NCI-H1694 (cell line): ENCODE results near the gene RNF214.

ENCODE experiments used
- DNase-seq: peaks from one replicate; lab custom pipeline; 2025; lab: John Stamatoyannopoulos, UW

The RNF214 gene

GRCh38 chr11:117282956-117283355, 50.5 kb downstream of the RNF214 start:
- no peak for DNase-seq

- DNase-seq: no peak
Observed at GRCh38 chr11:117284053-117284452, 51.6 kb downstream of the RNF214 start.

- no peak for DNase-seq
Observed at GRCh38 chr11:117286588-117286987, 54.1 kb downstream of the RNF214 start.

GRCh38 chr11:117287668-117288067, 55.2 kb downstream of the RNF214 start:
- no peak for DNase-seq

GRCh38 chr11:117289795-117290194, 57.3 kb downstream of the RNF214 start:
- no peak for DNase-seq

- no peak for DNase-seq
Observed at GRCh38 chr11:117290809-117291396, 58.4 kb downstream of the RNF214 start, which contains the start of gene BACE1-AS. BACE1-AS (plus strand) TSS chr11:117291346.

GRCh38 chr11:117292616-117293015, 60.1 kb downstream of the RNF214 start:
- no peak for DNase-seq

GRCh38 chr11:117295438-117296137, 63.1 kb downstream of the RNF214 start:
- no peak for DNase-seq

- DNase-seq: no peak
Observed at GRCh38 chr11:117296881-117297280, 64.4 kb downstream of the RNF214 start.

- DNase-seq: no peak
Observed at GRCh38 chr11:117298195-117298594, 65.7 kb downstream of the RNF214 start.

GRCh38 chr11:117299351-117300282, 67.1 kb downstream of the RNF214 start:
- no peak for DNase-seq

GRCh38 chr11:117300283-117300663, 67.8 kb downstream of the RNF214 start:
- no peak for DNase-seq

- no peak for DNase-seq
Observed at GRCh38 chr11:117300773-117301172, 68.3 kb downstream of the RNF214 start.

- DNase-seq: no peak
Observed at GRCh38 chr11:117302228-117302627, 69.8 kb downstream of the RNF214 start.

GRCh38 chr11:117303101-117303500, 70.6 kb downstream of the RNF214 start:
- DNase-seq: no peak

GRCh38 chr11:117303646-117304315, 71.3 kb downstream of the RNF214 start:
- no peak for DNase-seq

- DNase-seq: no peak
Observed at GRCh38 chr11:117305145-117305544, 72.7 kb downstream of the RNF214 start.

GRCh38 chr11:117309310-117309709, 76.8 kb downstream of the RNF214 start:
- no peak for DNase-seq

- DNase-seq: no peak
Observed at GRCh38 chr11:117313091-117313490, 80.6 kb downstream of the RNF214 start.

- no peak for DNase-seq
Observed at GRCh38 chr11:117313828-117314768, 81.6 kb downstream of the RNF214 start.

- DNase-seq: no peak
Observed at GRCh38 chr11:117314840-117315239, 82.4 kb downstream of the RNF214 start.
